NT2/D1 (cell line): ENCODE measurements around the gene FAS.

Experiments used
- YY1 ChIP-seq: IDR thresholded peaks from 2 replicates; pipeline ENCODE4 v1.6.1; 2011; ENCODE audit not compliant: insufficient read length, insufficient read depth
- ZNF274 ChIP-seq: IDR thresholded peaks from 2 replicates; pipeline ENCODE4 v1.6.1; 2011; ENCODE audit warnings: mild to moderate bottlenecking, low read depth, low read length

- TF ChIP-seq YY1 (no peak), ZNF274 (no peak)
Measured at GRCh38 chr10:89032141-89032891, 41.7 kb downstream of the FAS start.
